Natural killer cell treated with Interleukin-12 subunit alpha and Interleukin-12 subunit beta and Interleukin-15 and Interleukin-18, amount 100 ng/mL, for 72 hours (primary cell): Measurements from ENCODE around the gene NID1. TPM values are rescaled to one million over a fixed set of nuclear protein-coding genes. Genes with fewer than 3 reads are reported as not detected.
"Not testable (repeated sequence)": the region's sequence is repeated elsewhere in the genome, so short reads cannot be mapped to it uniquely, and the experiment has no call there.

Experiments
- ATAC-seq, 2 donors: fragments of 150-1000 bp; cut with Tn5 transposase in 1 of 2; sonication (Bioruptor Pico), chemical (Tn5 transposase) in 1 of 2; 2 replicates each; pipeline ENCODE4 v1.10.0; 2021
- DNase-seq: peaks from one replicate; pipeline ENCODE4 v3.0.0; 2022; ENCODE audit warnings: low spot score
- H3K27ac Mint-ChIP-seq, 2 donors: 1 replicate in 1 of 2; 2 replicates in 1 of 2; pipeline ENCODE4 v1.8.0; 2022; ENCODE audit warnings: mixed read lengths in 2 of 2, mild to moderate bottlenecking in 1 of 2, moderate library complexity in 1 of 2
- H3K27me3 Mint-ChIP-seq, 2 donors: 1 replicate in 1 of 2; 2 replicates in 1 of 2; pipeline ENCODE4 v1.8.0; 2022; ENCODE audit warnings: mixed read lengths in 2 of 2
- H3K36me3 Mint-ChIP-seq: one replicate; pipeline ENCODE4 v1.8.0; 2022; ENCODE audit warnings: mixed read lengths
- H3K4me1 Mint-ChIP-seq, 2 donors: 1 replicate in 1 of 2; 2 replicates in 1 of 2; pipeline ENCODE4 v1.8.0; 2022; ENCODE audit warnings: low read depth in 2 of 2, mixed read lengths in 2 of 2, mild to moderate bottlenecking in 1 of 2
- H3K4me3 Mint-ChIP-seq: one replicate; pipeline ENCODE4 v1.8.0; 2022; ENCODE audit warnings: mixed read lengths
- H3K9me3 Mint-ChIP-seq: 2 replicates; pipeline ENCODE4 v1.8.0; 2022; ENCODE audit warnings: mixed read lengths
- total RNA-seq, 2 donors: library from RNA; stranded (reverse); gene quantifications; one replicate each; pipeline ENCODE4 v1.2.3, GENCODE V29; 2022

NID1 gene
- total RNA-seq, 2 donors from 2014 or later, result not detected

GRCh38 chr1:236020359-236021219, 44.3 kb downstream of the NID1 start:
- H3K4me1 Mint-ChIP-seq, result no peaks in the 10 kb centered on the region
- no peaks in the 10 kb centered on the region for H3K9me3 Mint-ChIP-seq
- no peaks in the 10 kb centered on the region for H3K36me3 Mint-ChIP-seq
- peaks cover 11 to 14% of the 10 kb centered on the region in 2 donors for H3K27me3 Mint-ChIP-seq
- H3K27ac Mint-ChIP-seq, result no peak overlapping the region
- no peak overlapping the region for H3K4me3 Mint-ChIP-seq
- no peak for DNase-seq
- peak in 1 of 2 donors; percentile 30 for ATAC-seq

DNA sequence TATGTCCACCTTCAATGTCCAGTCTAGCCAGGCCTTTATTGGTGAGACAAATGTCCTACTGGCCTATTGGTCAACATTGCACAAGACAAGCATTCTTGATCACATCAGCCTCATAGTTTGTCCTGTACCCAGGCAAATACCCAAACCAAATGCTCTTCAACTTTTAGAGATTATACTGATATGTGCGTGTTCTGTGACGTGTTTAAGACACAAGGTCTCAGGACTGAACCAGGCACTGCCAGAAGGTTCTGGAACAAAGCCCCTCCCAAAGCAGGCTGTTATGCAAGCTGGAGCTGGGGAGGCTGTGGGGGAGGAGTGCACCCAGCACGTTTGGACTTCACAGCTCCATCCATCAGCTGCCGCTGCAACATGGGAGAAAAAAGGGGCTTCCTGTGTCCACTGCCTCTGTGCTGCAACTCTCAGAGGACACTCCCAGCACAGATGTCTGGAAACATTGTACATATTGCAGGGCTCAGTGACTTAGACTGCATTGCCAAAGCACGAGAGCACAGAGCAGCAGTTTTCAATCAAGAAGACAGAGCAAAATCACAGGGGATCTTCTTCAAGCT, 45.9 kb downstream of the NID1 start:
- Mint-ChIP-seq H3K9me3 (no peaks in the 10 kb centered on the region), H3K27me3 (peaks cover 14% of the 10 kb centered on the region in 2 donors), H3K27ac (no peak overlapping the region), H3K36me3 (no peaks in the 10 kb centered on the region), H3K4me1 (no peaks in the 10 kb centered on the region), H3K4me3 (no peak overlapping the region)
- ATAC-seq (no peak), DNase-seq (no peak)

- H3K4me1 Mint-ChIP-seq, result no peaks in the 10 kb centered on the region
- DNase-seq (no peak), ATAC-seq (no peak)
- H3K36me3 Mint-ChIP-seq, result no peaks in the 10 kb centered on the region
- H3K9me3 Mint-ChIP-seq, result no peaks in the 10 kb centered on the region
- no peak overlapping the region for H3K27ac Mint-ChIP-seq
- no peak overlapping the region for H3K4me3 Mint-ChIP-seq
- peaks cover 14% of the 10 kb centered on the region in 2 donors for H3K27me3 Mint-ChIP-seq
These were observed 48.0 kb downstream of the NID1 start for GRCh38 chr1:236016782-236017400.

GRCh38 chr1:236016083-236016482, 48.8 kb downstream of the NID1 start:
- H3K36me3 Mint-ChIP-seq, result no peaks in the 10 kb centered on the region
- no peak overlapping the region for H3K27ac Mint-ChIP-seq
- DNase-seq, result no peak
- no peaks in the 10 kb centered on the region for H3K9me3 Mint-ChIP-seq
- no peaks in the 10 kb centered on the region for H3K4me1 Mint-ChIP-seq
- no peak for ATAC-seq
- peaks cover 14% of the 10 kb centered on the region in 2 donors for H3K27me3 Mint-ChIP-seq
- H3K4me3 Mint-ChIP-seq, result no peak overlapping the region

DNA sequence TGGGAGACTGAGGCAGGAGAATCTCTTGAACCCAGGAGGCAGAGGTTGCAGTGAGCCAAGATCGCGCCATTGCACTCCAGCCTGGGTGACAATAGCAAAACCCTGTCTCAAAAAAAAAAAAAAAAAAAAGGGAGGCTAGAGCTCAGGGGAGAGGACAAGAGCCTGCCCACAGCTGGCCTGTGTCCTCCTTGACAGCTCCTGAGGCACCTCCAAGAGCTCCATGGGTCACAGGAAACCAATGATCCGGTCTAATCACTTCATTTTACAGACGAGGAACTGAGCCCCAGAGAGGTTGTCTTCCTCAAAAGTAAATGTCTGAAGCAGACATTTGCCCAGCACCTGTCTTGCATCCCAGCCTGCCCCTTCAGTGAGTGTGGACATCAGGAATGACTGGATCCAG, 49.4 kb downstream of the NID1 start:
- Mint-ChIP-seq H3K27ac (no peak overlapping the region), H3K4me1 (no peaks in the 10 kb centered on the region), H3K36me3 (no peaks in the 10 kb centered on the region), H3K9me3 (no peaks in the 10 kb centered on the region), H3K27me3 (peaks cover 11% of the 10 kb centered on the region in 2 donors), H3K4me3 (no peak overlapping the region)
- DNase-seq (no peak), ATAC-seq (no peak)

- DNase-seq (no peak), ATAC-seq (peak; percentile 20 to 43)
- Mint-ChIP-seq H3K27ac (no peak overlapping the region), H3K4me3 (no peak overlapping the region), H3K4me1 (no peaks in the 10 kb centered on the region), H3K36me3 (no peaks in the 10 kb centered on the region), H3K27me3 (peaks cover 0 to 8% of the 10 kb centered on the region in 2 donors), H3K9me3 (no peaks in the 10 kb centered on the region)
These were observed 51.6 kb downstream of the NID1 start for GRCh38 chr1:236013330-236013729.

DNA sequence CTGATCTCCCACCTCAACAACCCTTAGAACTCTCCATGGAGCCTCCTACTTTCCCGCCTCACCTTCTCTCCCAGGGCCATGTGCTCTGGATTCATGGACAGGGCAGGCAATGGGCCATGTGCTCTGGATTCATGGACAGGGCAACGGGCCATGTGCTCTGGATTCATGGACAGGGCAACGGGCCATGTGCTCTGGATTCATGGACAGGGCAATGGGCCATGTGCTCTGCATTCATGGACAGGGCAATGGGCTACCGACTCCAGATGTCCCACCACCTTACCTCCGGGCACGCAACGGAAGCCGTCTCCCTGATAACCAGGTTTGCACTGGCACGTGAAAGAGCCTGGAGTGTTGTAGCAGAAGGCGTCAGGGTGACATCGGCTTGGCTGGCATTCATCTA, 53.2 kb downstream of the NID1 start:
- H3K4me3 Mint-ChIP-seq, result no peak overlapping the region
- H3K36me3 Mint-ChIP-seq, result no peaks in the 10 kb centered on the region
- no peak for ATAC-seq
- H3K4me1 Mint-ChIP-seq, result no peaks in the 10 kb centered on the region
- no peaks in the 10 kb centered on the region for H3K9me3 Mint-ChIP-seq
- no peak for DNase-seq
- H3K27ac Mint-ChIP-seq, result no peak overlapping the region
- peaks cover 0 to 5% of the 10 kb centered on the region in 2 donors for H3K27me3 Mint-ChIP-seq

DNA sequence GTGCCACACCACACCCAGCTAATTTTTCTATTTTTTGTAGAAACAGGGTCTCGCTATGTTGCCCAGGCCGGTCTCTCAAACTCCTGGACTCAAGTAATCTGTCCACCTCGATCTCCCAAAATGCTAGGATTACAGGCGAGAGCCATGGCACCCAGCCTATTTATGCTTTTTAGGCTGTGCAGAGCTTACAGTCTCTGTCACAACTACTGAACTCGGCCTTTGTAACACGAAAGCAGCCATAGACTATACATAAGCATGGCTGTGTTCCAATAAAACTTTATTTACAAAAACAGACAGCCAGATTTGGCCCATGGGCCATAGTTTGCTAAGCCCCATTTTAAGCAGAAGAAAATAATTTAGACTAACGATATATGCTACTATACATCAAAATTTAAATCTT, 54.4 kb downstream of the NID1 start:
- DNase-seq (no peak), ATAC-seq (no peak)
- Mint-ChIP-seq H3K4me1 (no peaks in the 10 kb centered on the region), H3K9me3 (no peaks in the 10 kb centered on the region), H3K27me3 (peaks cover 0 to 8% of the 10 kb centered on the region in 2 donors), H3K36me3 (no peaks in the 10 kb centered on the region), H3K4me3 (no peak overlapping the region), H3K27ac (no peak overlapping the region)

DNA sequence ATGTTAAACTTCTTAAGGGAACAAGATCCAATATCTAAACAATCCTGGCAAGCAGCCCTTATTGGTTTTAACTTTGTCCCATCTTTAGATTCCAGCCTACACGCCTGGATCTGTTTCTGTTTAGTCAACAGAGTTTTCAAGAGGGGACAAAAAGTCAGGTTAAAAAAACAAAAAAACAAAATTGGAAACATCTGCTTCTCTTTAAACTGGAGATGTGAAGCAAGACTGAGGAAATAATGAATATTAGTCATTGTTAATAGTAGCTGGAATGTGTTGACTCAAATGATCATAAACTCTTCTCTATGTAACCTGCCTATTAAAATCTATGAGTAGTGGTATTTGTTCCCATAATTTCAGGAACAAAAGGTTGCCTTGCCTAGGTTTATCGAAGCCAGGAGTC, 55.0 kb downstream of the NID1 start:
- H3K36me3 Mint-ChIP-seq, result no peaks in the 10 kb centered on the region
- ATAC-seq, result no peak
- H3K27me3 Mint-ChIP-seq, result peaks cover 0 to 5% of the 10 kb centered on the region in 2 donors
- no peak overlapping the region for H3K4me3 Mint-ChIP-seq
- H3K9me3 Mint-ChIP-seq, result no peaks in the 10 kb centered on the region
- DNase-seq, result no peak
- no peaks in the 10 kb centered on the region for H3K4me1 Mint-ChIP-seq
- H3K27ac Mint-ChIP-seq, result no peak overlapping the region

DNA sequence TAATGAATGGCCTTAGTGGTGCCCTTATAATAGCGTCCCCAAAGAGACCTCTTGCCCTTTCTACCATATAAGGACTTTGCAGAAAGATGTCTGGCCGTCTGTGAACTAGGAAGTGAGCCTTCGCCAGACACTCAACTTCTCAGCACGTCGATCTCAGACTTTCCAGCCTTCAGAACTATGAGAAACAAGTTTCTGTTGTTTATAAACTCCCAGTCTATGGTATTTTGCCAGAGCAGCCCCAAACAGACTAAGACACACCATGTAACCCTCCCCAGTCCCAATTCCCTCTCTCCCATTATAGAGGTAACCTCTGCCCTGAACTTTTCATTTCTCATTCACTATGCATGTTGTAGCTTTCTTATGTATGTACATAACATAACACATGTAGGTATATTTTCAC, 55.7 kb downstream of the NID1 start:
- H3K4me3 Mint-ChIP-seq, result no peak overlapping the region
- H3K4me1 Mint-ChIP-seq, result peaks cover 0 to under 1% of the 10 kb centered on the region in 2 donors
- DNase-seq (no peak), ATAC-seq (no peak)
- H3K27ac Mint-ChIP-seq, result no peak overlapping the region
- no peaks in the 10 kb centered on the region for H3K9me3 Mint-ChIP-seq
- H3K27me3 Mint-ChIP-seq, result peaks cover 0 to 5% of the 10 kb centered on the region in 2 donors
- H3K36me3 Mint-ChIP-seq, result no peaks in the 10 kb centered on the region

DNA sequence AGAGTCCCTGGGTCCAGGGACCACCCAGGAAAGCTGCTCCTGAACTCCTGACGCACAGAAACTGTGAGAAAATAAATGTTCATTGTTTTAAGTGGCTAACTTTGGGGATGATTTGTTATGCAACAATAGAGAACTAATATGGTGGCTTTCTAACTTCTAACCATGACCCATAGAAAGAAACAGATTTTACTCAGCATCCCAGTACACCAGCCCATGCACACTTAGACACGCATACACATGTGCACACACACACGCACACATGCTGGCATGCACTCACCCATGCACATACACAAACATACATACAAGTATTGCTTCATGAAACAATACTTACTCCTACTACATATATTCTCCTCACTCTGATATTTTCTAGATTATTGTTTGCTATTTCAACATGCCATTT, 57.1 kb downstream of the NID1 start:
- Mint-ChIP-seq H3K27ac (no peak overlapping the region), H3K9me3 (no peaks in the 10 kb centered on the region), H3K36me3 (no peaks in the 10 kb centered on the region), H3K4me1 (peaks cover 0 to 6% of the 10 kb centered on the region in 2 donors), H3K27me3 (peaks cover 0 to 10% of the 10 kb centered on the region in 2 donors), H3K4me3 (no peak overlapping the region)
- DNase-seq, result no peak
- no peak for ATAC-seq

DNA sequence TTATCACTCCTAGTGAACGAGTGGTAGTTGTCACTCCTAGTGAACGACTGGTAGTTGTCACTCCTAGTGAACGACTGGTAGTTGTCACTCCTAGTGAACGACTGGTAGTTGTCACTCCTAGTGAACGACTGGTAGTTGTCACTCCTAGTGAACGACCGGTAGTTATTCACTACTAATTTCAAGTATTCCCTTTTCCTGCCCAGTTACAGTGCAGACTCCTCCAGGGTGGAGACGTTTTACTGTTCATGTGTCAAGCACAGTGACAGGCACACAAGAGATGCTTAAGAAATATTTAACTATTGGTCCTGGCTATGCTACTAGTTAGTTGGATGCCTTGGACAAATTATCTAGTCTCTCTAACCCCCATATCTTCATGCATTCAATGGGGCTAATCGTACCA, 61.8 kb downstream of the NID1 start:
- H3K4me3 Mint-ChIP-seq, H3K36me3 Mint-ChIP-seq, DNase-seq, ATAC-seq, H3K9me3 Mint-ChIP-seq, H3K27ac Mint-ChIP-seq: not testable (repeated sequence)
- Mint-ChIP-seq H3K27me3 (peaks cover 0 to 13% of the 10 kb centered on the region in 2 donors), H3K4me1 (peaks cover 24 to 32% of the 10 kb centered on the region in 2 donors)

DNA sequence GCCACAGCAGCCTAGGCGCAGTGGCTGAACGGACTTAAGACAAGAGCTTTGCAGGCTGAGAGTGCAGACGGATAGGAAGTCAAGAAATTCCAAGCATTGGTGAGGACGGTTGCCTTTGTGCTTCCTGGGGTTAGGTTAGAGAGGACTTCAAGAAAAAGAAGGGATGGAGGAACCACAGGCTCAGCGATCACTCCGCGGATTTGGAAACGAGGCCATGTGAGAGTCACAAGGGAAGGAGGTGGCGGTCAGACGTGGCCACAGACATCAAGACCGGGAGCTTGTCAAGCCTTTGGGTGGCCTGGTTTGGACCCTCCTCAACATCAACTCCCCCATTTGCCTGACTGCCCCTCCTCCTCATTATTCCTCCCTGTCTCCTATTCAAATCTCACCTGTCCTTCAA, 62.3 kb downstream of the NID1 start:
- peaks cover 24 to 32% of the 10 kb centered on the region in 2 donors for H3K4me1 Mint-ChIP-seq
- no peaks in the 10 kb centered on the region for H3K36me3 Mint-ChIP-seq
- H3K9me3 Mint-ChIP-seq, result no peaks in the 10 kb centered on the region
- H3K27me3 Mint-ChIP-seq, result peaks cover 0 to 13% of the 10 kb centered on the region in 2 donors
- no peak for ATAC-seq
- no peak for DNase-seq
- no peak overlapping the region for H3K4me3 Mint-ChIP-seq
- H3K27ac Mint-ChIP-seq, result no peak overlapping the region

- Mint-ChIP-seq H3K4me1 (peaks cover 24 to 32% of the 10 kb centered on the region in 2 donors), H3K27ac (no peak overlapping the region), H3K27me3 (peaks cover 0 to 11% of the 10 kb centered on the region in 2 donors), H3K36me3 (no peaks in the 10 kb centered on the region), H3K9me3 (no peaks in the 10 kb centered on the region), H3K4me3 (no peak overlapping the region)
- DNase-seq (no peak), ATAC-seq (no peak)
These were observed 62.9 kb downstream of the NID1 start for GRCh38 chr1:236002025-236002390.
